Uterus (tissue), 2 donors: ENCODE data around the gene PRELID3B.

ENCODE experiments used
- POLR2A ChIP-seq, 2 donors: fragments of 450-650 bp; IDR thresholded peaks; one replicate each; pipeline ENCODE4 v1.6.1; 2016; ENCODE audit warnings: antibody characterized with exemption in 2 of 2, mild to moderate bottlenecking in 1 of 2, moderate library complexity in 1 of 2
- TF ChIP-seq, protein P1 (sequence below), 4 experiments: fragments of 200-600 bp in 2 of 4; fragments of 450-650 bp in 2 of 4; sonication (generic) in 2 of 4; IDR thresholded peaks; one replicate each; pipeline ENCODE4 v1.5.1; 2016 to 2019; ENCODE audit warnings: antibody characterized with exemption in 4 of 4, mild to moderate bottlenecking in 2 of 4, moderate library complexity in 1 of 4

DNA sequence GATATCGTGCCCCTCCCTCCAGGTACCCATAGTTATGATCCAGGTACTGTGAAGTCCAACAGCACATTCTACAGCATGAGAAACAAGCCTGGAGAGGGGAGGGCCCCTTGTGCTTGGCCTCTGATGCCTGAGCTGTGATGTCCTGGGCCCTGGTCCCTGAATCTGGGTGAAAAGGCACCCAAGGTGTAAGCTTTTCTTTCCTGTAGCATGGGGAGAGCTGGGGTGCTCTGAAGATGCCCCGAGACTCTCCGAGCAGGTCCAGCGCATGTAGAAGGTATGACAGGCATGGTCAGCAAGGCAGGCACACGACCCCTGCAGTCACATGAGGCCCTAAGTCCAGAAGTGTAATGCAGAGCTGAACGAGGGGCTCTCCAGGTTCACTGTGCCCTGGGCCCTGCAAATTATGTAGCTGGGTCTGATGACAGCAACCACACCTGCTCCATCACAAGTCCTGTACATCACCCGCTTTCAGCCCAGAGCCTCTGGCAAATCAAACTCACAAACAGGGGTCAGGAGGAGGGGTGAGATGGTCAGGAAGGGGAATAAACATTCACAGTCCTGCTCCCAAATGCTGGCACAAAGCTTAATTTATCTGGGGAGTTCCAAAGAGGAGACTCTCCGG, 33.8 kb downstream of the PRELID3B start:
- TF ChIP-seq, protein P1, sequence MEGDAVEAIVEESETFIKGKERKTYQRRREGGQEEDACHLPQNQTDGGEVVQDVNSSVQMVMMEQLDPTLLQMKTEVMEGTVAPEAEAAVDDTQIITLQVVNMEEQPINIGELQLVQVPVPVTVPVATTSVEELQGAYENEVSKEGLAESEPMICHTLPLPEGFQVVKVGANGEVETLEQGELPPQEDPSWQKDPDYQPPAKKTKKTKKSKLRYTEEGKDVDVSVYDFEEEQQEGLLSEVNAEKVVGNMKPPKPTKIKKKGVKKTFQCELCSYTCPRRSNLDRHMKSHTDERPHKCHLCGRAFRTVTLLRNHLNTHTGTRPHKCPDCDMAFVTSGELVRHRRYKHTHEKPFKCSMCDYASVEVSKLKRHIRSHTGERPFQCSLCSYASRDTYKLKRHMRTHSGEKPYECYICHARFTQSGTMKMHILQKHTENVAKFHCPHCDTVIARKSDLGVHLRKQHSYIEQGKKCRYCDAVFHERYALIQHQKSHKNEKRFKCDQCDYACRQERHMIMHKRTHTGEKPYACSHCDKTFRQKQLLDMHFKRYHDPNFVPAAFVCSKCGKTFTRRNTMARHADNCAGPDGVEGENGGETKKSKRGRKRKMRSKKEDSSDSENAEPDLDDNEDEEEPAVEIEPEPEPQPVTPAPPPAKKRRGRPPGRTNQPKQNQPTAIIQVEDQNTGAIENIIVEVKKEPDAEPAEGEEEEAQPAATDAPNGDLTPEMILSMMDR (IDR thresholded peaks at IDR 0.05) = no peak
- TF ChIP-seq POLR2A (IDR thresholded peaks at IDR 0.05) = no peak
